ENCODE data around the gene MAB21L4. TPM values are rescaled to one million over a fixed set of nuclear protein-coding genes. Genes with fewer than 3 reads are reported as not detected.

Gene MAB21L4
- polyA plus RNA-seq, 1 of the 3 experiments (the other 2 are of a cell fraction): not detected

GRCh38 chr2:240891492-240892340 lies 4.2 kb downstream of the MAB21L4 start:
- H3K9me2 ChIP-seq: no peaks in the 10 kb centered on the region
- no peak overlapping the region for H3K4me2 ChIP-seq
- H3K27ac ChIP-seq (ENCODE audit: low read depth in 2 of 2, low read length in 1 of 2): no peak overlapping the region
- no peaks in the 10 kb centered on the region for H3F3A ChIP-seq (replicated peaks; ENCODE audit: insufficient read depth)
- H3K9me3 ChIP-seq: no peaks in the 10 kb centered on the region
- TF ChIP-seq GABPA (IDR thresholded peaks at IDR 0.05; ENCODE audit: low read depth) (no peak), FOSL2 (IDR thresholded peaks at IDR 0.05; ENCODE audit: borderline replicate concordance, low read depth) (no peak), ELF1 (IDR thresholded peaks at IDR 0.05) (no peak), PBX3 (IDR thresholded peaks at IDR 0.05) (no peak), YY1 (IDR thresholded peaks at IDR 0.05; ENCODE audit: low read depth) (no peak), POLR2AphosphoS5 (IDR thresholded peaks at IDR 0.05; ENCODE audit: low read depth, low read length) (no peak), RAD21 (IDR thresholded peaks at IDR 0.05; ENCODE audit: low read length) (no peak), RXRA (IDR thresholded peaks at IDR 0.05; ENCODE audit: borderline replicate concordance, low read depth) (no peak), SMC3 (IDR thresholded peaks at IDR 0.05; ENCODE audit: low read depth, low read length) (no peak), USF2 (IDR thresholded peaks at IDR 0.05; ENCODE audit: borderline replicate concordance, low read depth, low read length) (no peak), MEF2A (IDR thresholded peaks at IDR 0.05; ENCODE audit: borderline replicate concordance, low read depth) (no peak), NFIC (IDR thresholded peaks at IDR 0.05; ENCODE audit: borderline replicate concordance) (no peak), FOXJ3 (CRISPR knock-in tag; IDR thresholded peaks at IDR 0.05) (no peak), EP300 (IDR thresholded peaks at IDR 0.05; ENCODE audit: borderline replicate concordance in 1 of 2, low read depth in 1 of 2, low read length in 1 of 2) (no peak), SIN3A (IDR thresholded peaks at IDR 0.05; ENCODE audit: borderline replicate concordance, low read depth, low read length) (no peak)
- TF ChIP-seq, protein P1, sequence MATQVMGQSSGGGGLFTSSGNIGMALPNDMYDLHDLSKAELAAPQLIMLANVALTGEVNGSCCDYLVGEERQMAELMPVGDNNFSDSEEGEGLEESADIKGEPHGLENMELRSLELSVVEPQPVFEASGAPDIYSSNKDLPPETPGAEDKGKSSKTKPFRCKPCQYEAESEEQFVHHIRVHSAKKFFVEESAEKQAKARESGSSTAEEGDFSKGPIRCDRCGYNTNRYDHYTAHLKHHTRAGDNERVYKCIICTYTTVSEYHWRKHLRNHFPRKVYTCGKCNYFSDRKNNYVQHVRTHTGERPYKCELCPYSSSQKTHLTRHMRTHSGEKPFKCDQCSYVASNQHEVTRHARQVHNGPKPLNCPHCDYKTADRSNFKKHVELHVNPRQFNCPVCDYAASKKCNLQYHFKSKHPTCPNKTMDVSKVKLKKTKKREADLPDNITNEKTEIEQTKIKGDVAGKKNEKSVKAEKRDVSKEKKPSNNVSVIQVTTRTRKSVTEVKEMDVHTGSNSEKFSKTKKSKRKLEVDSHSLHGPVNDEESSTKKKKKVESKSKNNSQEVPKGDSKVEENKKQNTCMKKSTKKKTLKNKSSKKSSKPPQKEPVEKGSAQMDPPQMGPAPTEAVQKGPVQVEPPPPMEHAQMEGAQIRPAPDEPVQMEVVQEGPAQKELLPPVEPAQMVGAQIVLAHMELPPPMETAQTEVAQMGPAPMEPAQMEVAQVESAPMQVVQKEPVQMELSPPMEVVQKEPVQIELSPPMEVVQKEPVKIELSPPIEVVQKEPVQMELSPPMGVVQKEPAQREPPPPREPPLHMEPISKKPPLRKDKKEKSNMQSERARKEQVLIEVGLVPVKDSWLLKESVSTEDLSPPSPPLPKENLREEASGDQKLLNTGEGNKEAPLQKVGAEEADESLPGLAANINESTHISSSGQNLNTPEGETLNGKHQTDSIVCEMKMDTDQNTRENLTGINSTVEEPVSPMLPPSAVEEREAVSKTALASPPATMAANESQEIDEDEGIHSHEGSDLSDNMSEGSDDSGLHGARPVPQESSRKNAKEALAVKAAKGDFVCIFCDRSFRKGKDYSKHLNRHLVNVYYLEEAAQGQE (IDR thresholded peaks at IDR 0.05; ENCODE audit: low read depth, low read length): no peak
- TF ChIP-seq, protein P2, sequence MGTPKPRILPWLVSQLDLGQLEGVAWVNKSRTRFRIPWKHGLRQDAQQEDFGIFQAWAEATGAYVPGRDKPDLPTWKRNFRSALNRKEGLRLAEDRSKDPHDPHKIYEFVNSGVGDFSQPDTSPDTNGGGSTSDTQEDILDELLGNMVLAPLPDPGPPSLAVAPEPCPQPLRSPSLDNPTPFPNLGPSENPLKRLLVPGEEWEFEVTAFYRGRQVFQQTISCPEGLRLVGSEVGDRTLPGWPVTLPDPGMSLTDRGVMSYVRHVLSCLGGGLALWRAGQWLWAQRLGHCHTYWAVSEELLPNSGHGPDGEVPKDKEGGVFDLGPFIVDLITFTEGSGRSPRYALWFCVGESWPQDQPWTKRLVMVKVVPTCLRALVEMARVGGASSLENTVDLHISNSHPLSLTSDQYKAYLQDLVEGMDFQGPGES (IDR thresholded peaks at IDR 0.05; ENCODE audit: low read depth, low read length): no peak
- TF ChIP-seq, protein P3, sequence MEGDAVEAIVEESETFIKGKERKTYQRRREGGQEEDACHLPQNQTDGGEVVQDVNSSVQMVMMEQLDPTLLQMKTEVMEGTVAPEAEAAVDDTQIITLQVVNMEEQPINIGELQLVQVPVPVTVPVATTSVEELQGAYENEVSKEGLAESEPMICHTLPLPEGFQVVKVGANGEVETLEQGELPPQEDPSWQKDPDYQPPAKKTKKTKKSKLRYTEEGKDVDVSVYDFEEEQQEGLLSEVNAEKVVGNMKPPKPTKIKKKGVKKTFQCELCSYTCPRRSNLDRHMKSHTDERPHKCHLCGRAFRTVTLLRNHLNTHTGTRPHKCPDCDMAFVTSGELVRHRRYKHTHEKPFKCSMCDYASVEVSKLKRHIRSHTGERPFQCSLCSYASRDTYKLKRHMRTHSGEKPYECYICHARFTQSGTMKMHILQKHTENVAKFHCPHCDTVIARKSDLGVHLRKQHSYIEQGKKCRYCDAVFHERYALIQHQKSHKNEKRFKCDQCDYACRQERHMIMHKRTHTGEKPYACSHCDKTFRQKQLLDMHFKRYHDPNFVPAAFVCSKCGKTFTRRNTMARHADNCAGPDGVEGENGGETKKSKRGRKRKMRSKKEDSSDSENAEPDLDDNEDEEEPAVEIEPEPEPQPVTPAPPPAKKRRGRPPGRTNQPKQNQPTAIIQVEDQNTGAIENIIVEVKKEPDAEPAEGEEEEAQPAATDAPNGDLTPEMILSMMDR (IDR thresholded peaks at IDR 0.05): no peak
- H4K20me1 ChIP-seq (ENCODE audit: insufficient read depth): no peaks in the 10 kb centered on the region
- no peak overlapping the region for H3K4me3 ChIP-seq (ENCODE audit: low read depth in 2 of 2, low read length in 1 of 2)
- H3K9ac ChIP-seq: no peak overlapping the region
- H3K27me3 ChIP-seq (ENCODE audit: insufficient read depth): no peaks in the 10 kb centered on the region
- no peaks in the 10 kb centered on the region for H3K79me2 ChIP-seq (ENCODE audit: insufficient read depth)
- H3K4me1 ChIP-seq (ENCODE audit: control insufficient read depth in 1 of 2, insufficient read depth in 2 of 2, low read depth in 1 of 2, low read length in 1 of 2): peaks cover 0 to 10% of the 10 kb centered on the region in 2 experiments; a peak in 1 of 4 replicates
- no peak for DNase-seq
- no peak overlapping the region for H2AFZ ChIP-seq (ENCODE audit: low read depth)
- no peaks in the 10 kb centered on the region for H3K36me3 ChIP-seq (replicated peaks in 1 of 2; ENCODE audit: control insufficient read depth in 1 of 2, insufficient read depth in 2 of 2, low read length in 1 of 2)
- 66% methylated on average over 6 of the region's 20 CpGs for WGBS (ENCODE audit: low lambda C conversion rate)
- ChIA-PET CTCF (interaction anchor here (0.7 to 4.1 kb wide), 4 partner anchors 10 to 40 kb away, joined by 3 to 23 read pairs (median 4); no protein-coding TSS in a partner anchor), POLR2A (no interaction called here)
